ENCODE measurements around the gene ACAD9.

GRCh38 chr3:128872282-128872681 is 7.1 kb upstream of the ACAD9 start:
- TF ChIP-seq TBL1XR1 (IDR thresholded peaks at IDR 0.05; ENCODE audit: borderline replicate concordance, low read length, partially characterized antibody) (no peak), TFAP4 (IDR thresholded peaks at IDR 0.05; ENCODE audit: borderline replicate concordance, low read depth) (no peak), CHD4 (IDR thresholded peaks at IDR 0.05; ENCODE audit: borderline replicate concordance, low read length) (no peak), EZH2 (conservative IDR thresholded peaks at IDR 0.05; ENCODE audit: low read depth, low read length) (no peak), YY1 (IDR thresholded peaks at IDR 0.05; ENCODE audit: insufficient read depth, insufficient replicate concordance, low read depth, low read length) (no peak), CEBPG (CRISPR knock-in tag; IDR thresholded peaks at IDR 0.05) (no peak), ASH2L (IDR thresholded peaks at IDR 0.05; ENCODE audit: insufficient read length, low read depth, low read length) (no peak), HNF4G (IDR thresholded peaks at IDR 0.05; ENCODE audit: borderline replicate concordance, low read depth, low read length) (no peak), HNF4G (CRISPR knock-in tag; IDR thresholded peaks at IDR 0.05; ENCODE audit: borderline replicate concordance, low read depth) (no peak), KMT2B (CRISPR knock-in tag; IDR thresholded peaks at IDR 0.05) (no peak), ZNF556 (CRISPR knock-in tag; IDR thresholded peaks at IDR 0.05; ENCODE audit: borderline replicate concordance) (no peak), ZNF331 (CRISPR knock-in tag; IDR thresholded peaks at IDR 0.05) (no peak), PCBP1 (IDR thresholded peaks at IDR 0.05; ENCODE audit: borderline replicate concordance, low read depth, low read length) (no peak)
- TF ChIP-seq, protein P1, sequence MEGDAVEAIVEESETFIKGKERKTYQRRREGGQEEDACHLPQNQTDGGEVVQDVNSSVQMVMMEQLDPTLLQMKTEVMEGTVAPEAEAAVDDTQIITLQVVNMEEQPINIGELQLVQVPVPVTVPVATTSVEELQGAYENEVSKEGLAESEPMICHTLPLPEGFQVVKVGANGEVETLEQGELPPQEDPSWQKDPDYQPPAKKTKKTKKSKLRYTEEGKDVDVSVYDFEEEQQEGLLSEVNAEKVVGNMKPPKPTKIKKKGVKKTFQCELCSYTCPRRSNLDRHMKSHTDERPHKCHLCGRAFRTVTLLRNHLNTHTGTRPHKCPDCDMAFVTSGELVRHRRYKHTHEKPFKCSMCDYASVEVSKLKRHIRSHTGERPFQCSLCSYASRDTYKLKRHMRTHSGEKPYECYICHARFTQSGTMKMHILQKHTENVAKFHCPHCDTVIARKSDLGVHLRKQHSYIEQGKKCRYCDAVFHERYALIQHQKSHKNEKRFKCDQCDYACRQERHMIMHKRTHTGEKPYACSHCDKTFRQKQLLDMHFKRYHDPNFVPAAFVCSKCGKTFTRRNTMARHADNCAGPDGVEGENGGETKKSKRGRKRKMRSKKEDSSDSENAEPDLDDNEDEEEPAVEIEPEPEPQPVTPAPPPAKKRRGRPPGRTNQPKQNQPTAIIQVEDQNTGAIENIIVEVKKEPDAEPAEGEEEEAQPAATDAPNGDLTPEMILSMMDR (CRISPR knock-in tag; IDR thresholded peaks at IDR 0.05), result no peak

All from HepG2 (cell line).